Measurements from ENCODE around the gene ESPNL.
A peak's percentile ranks its signal among the peaks of the same experiment; 100 is the strongest.
"Not testable (repeated sequence)": the region's sequence is repeated elsewhere in the genome, so short reads cannot be mapped to it uniquely, and the experiment has no call there.

The ESPNL gene

GRCh38 chr2:238100049-238100820 lies at the start of gene ESPNL:
ESPNL (plus strand) TSS chr2:238100340; CDS start chr2:238100420, 80 bp downstream.
- peak; percentile 54 for DNase-seq

- no peak for DNase-seq
Measured at GRCh38 chr2:238053191-238053776, 46.9 kb upstream of the ESPNL start.

GRCh38 chr2:238055841-238056240 lies 44.3 kb upstream of the ESPNL start:
- no peak for DNase-seq

GRCh38 chr2:238057696-238058575 lies 42.2 kb upstream of the ESPNL start:
- DNase-seq: not testable (repeated sequence)

GRCh38 chr2:238059505-238059904 lies 40.6 kb upstream of the ESPNL start:
- DNase-seq: no peak

GRCh38 chr2:238060096-238060541 lies 40.0 kb upstream of the ESPNL start:
- no peak for DNase-seq

GRCh38 chr2:238060542-238061314 lies 39.4 kb upstream of the ESPNL start, which contains the start of gene SCLY:
SCLY (plus strand) TSS chr2:238061001; CDS start chr2:238061055, 54 bp downstream.
- peak; percentile 91 for DNase-seq

- DNase-seq: peak; percentile 21
Measured at GRCh38 chr2:238061315-238062202, 38.6 kb upstream of the ESPNL start.

GRCh38 chr2:238063414-238064189 lies 36.5 kb upstream of the ESPNL start:
- no peak for DNase-seq

GRCh38 chr2:238064376-238064775 lies 35.8 kb upstream of the ESPNL start:
- no peak for DNase-seq

GRCh38 chr2:238065071-238065846 lies 34.9 kb upstream of the ESPNL start:
- no peak for DNase-seq

- no peak for DNase-seq
Measured at GRCh38 chr2:238066218-238066617, 33.9 kb upstream of the ESPNL start.

GRCh38 chr2:238066718-238067117 lies 33.4 kb upstream of the ESPNL start:
- not testable (repeated sequence) for DNase-seq

- DNase-seq: no peak
Measured at GRCh38 chr2:238067939-238068338, 32.2 kb upstream of the ESPNL start.

GRCh38 chr2:238069021-238069709 lies 31.0 kb upstream of the ESPNL start:
- no peak for DNase-seq

GRCh38 chr2:238069877-238070276 lies 30.3 kb upstream of the ESPNL start:
- no peak for DNase-seq

- no peak for DNase-seq
Measured at GRCh38 chr2:238075397-238075796, 24.7 kb upstream of the ESPNL start.

- no peak for DNase-seq
Measured at GRCh38 chr2:238077292-238077691, 22.8 kb upstream of the ESPNL start.

GRCh38 chr2:238079874-238080327 lies 20.2 kb upstream of the ESPNL start:
- DNase-seq: no peak

All from DMS 273 treated with DMSO at 0.1 percent for 48 hours (cell line).